HepG2 (cell line): ENCODE measurements around the gene DHRS4L2. TPM values are rescaled to one million over a fixed set of nuclear protein-coding genes. Genes with fewer than 3 reads are reported as not detected.
A peak's percentile ranks its signal among the peaks of the same experiment; 100 is the strongest.

Experiments used
- AGO1 ChIP-seq: fragments of 200-400 bp; formaldehyde crosslinking; IDR thresholded peaks from 2 replicates; pipeline ENCODE4 v1.6.1; 2017; ENCODE audit warnings: mild to moderate bottlenecking, low read depth, low read length, moderate library complexity; ENCODE audit not compliant: poor library complexity, severe bottlenecking
- CC2D1A ChIP-seq: sonication (generic); formaldehyde crosslinking; IDR thresholded peaks from 2 replicates; pipeline ENCODE4 v1.8.1; 2023; ENCODE audit warnings: mild to moderate bottlenecking, missing genetic modification reagents
- HNF4A ChIP-seq: sonication (generic); formaldehyde crosslinking; IDR thresholded peaks from 2 replicates; pipeline ENCODE4 v1.4.0; 2020; ENCODE audit warnings: missing genetic modification reagents
- RXRA ChIP-seq: sonication (generic); formaldehyde crosslinking; IDR thresholded peaks from 2 replicates; pipeline ENCODE4 v1.5.1; 2020; ENCODE audit warnings: missing genetic modification reagents
- SP2 ChIP-seq: sonication (generic); formaldehyde crosslinking; IDR thresholded peaks from 2 replicates; pipeline ENCODE4 v1.5.1; 2020; ENCODE audit warnings: mild to moderate bottlenecking, missing genetic modification reagents
- TOPORS ChIP-seq: sonication (generic); formaldehyde crosslinking; IDR thresholded peaks from 2 replicates; pipeline ENCODE4 v1.8.0; 2023; ENCODE audit warnings: mild to moderate bottlenecking, missing genetic modification reagents
- ZFP90 ChIP-seq: sonication (generic); formaldehyde crosslinking; IDR thresholded peaks from 2 replicates; pipeline ENCODE4 v1.8.0; 2022; ENCODE audit warnings: missing genetic modification reagents, mild to moderate bottlenecking, inconsistent platforms, borderline replicate concordance
- ZNF136 ChIP-seq: sonication (generic); formaldehyde crosslinking; IDR thresholded peaks from 2 replicates; pipeline ENCODE4 v1.8.1; 2022; ENCODE audit warnings: low read depth, mild to moderate bottlenecking, moderate library complexity, missing genetic modification reagents
- polyA plus RNA-seq, 8 experiments: library from polyadenylated mRNA; depleted of rRNA in 3 of 8; stranded (reverse) in 7 of 8; unstranded in 1 of 8; fragments of >200 nt; fragmentation: Illumina TruSeq in 4 of 8; extraction: Trizol in 4 of 8; gene quantifications; 2 replicates each; pipeline versions ENCODE4 v1.2.1 to v1.2.3, GENCODE V29; 2011 to 2016; ENCODE audit warnings: low read depth in 4 of 8, missing spikeins in 1 of 8, mixed read lengths in 1 of 8; ENCODE audit not compliant: insufficient read depth in 1 of 8
- total RNA-seq, 5 experiments: library from RNA; depleted of rRNA; stranded (reverse); fragments of >200 nt; fragmentation: Illumina TruSeq; extraction: Trizol; gene quantifications; 2 replicates each; pipeline ENCODE4 v1.2.3, GENCODE V29; 2016; ENCODE audit warnings: low read depth in 1 of 5
- TF ChIP-seq, protein P1 (sequence below): sonication (generic); formaldehyde crosslinking; IDR thresholded peaks from 2 replicates; pipeline ENCODE4 v1.5.0; 2020; ENCODE audit warnings: missing genetic modification reagents, mild to moderate bottlenecking, borderline replicate concordance
- TF ChIP-seq, protein P2 (sequence below): sonication (generic); formaldehyde crosslinking; IDR thresholded peaks from one replicate; pipeline ENCODE4 v1.5.1; 2020; ENCODE audit warnings: mild to moderate bottlenecking, missing genetic modification reagents; ENCODE audit errors: not compliant biosample characterization
- TF ChIP-seq, protein P3 (sequence below): sonication (generic); formaldehyde crosslinking; IDR thresholded peaks from 2 replicates; pipeline ENCODE4 v1.4.0; 2020; ENCODE audit warnings: missing genetic modification reagents
- TF ChIP-seq, protein P4 (sequence below): sonication (generic); formaldehyde crosslinking; IDR thresholded peaks from 2 replicates; pipeline ENCODE4 v1.4.0; 2020; ENCODE audit warnings: low read depth, missing genetic modification reagents

DHRS4L2 gene
- total and polyA plus RNA-seq, 2 of the 13 experiments (the other 11 are each of a cell fraction or from before 2014, with no cell fraction given), result 24.7 to 38.2 TPM

DNA sequence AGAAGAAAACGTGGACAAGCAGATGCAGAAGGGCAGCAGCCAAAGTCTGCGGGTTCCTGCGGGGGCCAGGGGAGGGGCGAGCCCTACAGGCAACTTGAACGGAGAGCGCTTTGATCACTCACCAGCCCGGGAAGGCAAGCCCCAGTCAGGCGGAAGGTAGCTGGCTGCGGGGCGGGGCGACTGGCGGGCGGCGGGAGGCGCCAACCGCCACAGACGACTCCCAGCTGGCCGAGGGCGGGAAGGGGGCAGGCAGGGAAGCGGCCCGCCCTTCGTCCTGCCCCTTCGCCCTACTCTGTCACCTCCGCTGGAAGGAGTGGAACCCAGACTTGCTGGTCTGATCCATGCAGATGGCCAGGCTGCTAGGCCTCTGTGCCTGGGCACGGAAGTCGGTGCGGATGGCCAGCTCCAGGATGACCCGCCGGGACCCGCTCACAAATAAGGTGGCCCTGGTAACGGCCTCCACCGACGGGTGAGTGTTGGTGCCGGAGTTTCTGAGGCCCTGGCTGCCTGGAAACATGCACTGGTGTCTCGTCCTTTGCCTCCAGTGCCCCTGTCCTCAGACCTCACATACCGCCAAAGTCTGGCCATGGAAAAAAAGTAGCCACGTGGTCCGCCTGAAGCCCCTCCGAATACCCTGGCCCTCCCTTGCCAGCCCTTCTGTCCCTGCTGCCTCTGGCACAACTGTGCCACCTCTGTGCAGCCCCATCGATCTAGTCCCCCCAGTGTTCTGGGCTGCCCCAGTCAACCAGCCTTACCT, at the start of gene DHRS4L2 (continued):
- TF ChIP-seq, protein P1, sequence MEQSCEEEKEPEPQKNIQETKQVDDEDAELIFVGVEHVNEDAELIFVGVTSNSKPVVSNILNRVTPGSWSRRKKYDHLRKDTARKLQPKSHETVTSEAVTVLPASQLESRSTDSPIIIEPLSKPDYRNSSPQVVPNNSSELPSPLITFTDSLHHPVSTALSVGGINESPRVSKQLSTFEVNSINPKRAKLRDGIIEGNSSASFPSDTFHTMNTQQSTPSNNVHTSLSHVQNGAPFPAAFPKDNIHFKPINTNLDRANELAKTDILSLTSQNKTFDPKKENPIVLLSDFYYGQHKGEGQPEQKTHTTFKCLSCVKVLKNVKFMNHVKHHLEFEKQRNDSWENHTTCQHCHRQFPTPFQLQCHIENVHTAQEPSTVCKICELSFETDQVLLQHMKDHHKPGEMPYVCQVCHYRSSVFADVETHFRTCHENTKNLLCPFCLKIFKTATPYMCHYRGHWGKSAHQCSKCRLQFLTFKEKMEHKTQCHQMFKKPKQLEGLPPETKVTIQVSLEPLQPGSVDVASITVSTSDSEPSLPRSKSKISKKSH (CRISPR knock-in tag), result peak; percentile 96
- TF ChIP-seq, protein P2, sequence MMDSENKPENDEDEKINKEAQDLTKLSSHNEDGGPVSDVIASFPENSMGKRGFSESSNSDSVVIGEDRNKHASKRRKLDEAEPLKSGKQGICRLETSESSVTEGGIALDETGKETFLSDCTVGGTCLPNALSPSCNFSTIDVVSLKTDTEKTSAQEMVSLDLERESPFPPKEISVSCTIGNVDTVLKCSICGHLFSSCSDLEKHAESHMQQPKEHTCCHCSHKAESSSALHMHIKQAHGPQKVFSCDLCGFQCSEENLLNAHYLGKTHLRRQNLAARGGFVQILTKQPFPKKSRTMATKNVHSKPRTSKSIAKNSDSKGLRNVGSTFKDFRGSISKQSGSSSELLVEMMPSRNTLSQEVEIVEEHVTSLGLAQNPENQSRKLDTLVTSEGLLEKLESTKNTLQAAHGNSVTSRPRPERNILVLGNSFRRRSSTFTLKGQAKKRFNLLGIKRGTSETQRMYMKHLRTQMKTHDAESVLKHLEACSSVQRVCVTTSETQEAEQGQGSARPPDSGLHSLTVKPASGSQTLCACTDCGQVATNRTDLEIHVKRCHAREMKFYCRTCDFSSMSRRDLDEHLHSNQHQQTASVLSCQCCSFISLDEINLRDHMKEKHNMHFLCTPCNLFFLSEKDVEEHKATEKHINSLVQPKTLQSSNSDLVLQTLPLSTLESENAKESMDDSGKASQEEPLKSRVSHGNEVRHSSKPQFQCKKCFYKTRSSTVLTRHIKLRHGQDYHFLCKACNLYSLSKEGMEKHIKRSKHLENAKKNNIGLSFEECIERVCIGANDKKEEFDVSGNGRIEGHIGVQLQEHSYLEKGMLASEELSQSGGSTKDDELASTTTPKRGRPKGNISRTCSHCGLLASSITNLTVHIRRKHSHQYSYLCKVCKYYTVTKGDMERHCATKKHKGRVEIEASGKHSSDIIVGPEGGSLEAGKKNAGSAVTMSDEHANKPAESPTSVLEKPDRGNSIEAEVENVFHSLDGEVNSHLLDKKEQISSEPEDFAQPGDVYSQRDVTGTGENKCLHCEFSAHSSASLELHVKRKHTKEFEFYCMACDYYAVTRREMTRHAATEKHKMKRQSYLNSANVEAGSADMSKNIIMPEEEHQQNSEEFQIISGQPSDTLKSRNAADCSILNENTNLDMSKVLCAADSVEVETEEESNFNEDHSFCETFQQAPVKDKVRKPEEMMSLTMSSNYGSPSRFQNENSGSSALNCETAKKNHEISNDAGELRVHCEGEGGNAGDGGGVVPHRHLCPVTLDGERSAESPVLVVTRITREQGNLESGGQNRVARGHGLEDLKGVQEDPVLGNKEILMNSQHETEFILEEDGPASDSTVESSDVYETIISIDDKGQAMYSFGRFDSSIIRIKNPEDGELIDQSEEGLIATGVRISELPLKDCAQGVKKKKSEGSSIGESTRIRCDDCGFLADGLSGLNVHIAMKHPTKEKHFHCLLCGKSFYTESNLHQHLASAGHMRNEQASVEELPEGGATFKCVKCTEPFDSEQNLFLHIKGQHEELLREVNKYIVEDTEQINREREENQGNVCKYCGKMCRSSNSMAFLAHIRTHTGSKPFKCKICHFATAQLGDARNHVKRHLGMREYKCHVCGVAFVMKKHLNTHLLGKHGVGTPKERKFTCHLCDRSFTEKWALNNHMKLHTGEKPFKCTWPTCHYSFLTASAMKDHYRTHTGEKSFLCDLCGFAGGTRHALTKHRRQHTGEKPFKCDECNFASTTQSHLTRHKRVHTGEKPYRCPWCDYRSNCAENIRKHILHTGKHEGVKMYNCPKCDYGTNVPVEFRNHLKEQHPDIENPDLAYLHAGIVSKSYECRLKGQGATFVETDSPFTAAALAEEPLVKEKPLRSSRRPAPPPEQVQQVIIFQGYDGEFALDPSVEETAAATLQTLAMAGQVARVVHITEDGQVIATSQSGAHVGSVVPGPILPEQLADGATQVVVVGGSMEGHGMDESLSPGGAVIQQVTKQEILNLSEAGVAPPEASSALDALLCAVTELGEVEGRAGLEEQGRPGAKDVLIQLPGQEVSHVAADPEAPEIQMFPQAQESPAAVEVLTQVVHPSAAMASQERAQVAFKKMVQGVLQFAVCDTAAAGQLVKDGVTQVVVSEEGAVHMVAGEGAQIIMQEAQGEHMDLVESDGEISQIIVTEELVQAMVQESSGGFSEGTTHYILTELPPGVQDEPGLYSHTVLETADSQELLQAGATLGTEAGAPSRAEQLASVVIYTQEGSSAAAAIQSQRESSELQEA, result peak; percentile 97
- TF ChIP-seq ZFP90 (CRISPR knock-in tag) (peak; percentile 65; the same call in 1 of the 2 replicates), CC2D1A (CRISPR knock-in tag) (0 out of 2 replicates have a peak, but pooled peaks have one; percentile 2), TOPORS (CRISPR knock-in tag) (peak; percentile 27; the same call in 1 of the 2 replicates), HNF4A (CRISPR knock-in tag) (peak; percentile 35), AGO1 (peak; percentile 74), RXRA (CRISPR knock-in tag) (peak; percentile 66), SP2 (CRISPR knock-in tag) (peak; percentile 70), ZNF136 (CRISPR knock-in tag) (peak; percentile 97)
- TF ChIP-seq, protein P3, sequence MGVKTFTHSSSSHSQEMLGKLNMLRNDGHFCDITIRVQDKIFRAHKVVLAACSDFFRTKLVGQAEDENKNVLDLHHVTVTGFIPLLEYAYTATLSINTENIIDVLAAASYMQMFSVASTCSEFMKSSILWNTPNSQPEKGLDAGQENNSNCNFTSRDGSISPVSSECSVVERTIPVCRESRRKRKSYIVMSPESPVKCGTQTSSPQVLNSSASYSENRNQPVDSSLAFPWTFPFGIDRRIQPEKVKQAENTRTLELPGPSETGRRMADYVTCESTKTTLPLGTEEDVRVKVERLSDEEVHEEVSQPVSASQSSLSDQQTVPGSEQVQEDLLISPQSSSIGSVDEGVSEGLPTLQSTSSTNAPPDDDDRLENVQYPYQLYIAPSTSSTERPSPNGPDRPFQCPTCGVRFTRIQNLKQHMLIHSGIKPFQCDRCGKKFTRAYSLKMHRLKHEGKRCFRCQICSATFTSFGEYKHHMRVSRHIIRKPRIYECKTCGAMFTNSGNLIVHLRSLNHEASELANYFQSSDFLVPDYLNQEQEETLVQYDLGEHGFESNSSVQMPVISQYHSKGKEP (CRISPR knock-in tag), result 0 out of 2 replicates have a peak, but pooled peaks have one; percentile 57
- TF ChIP-seq, protein P4, sequence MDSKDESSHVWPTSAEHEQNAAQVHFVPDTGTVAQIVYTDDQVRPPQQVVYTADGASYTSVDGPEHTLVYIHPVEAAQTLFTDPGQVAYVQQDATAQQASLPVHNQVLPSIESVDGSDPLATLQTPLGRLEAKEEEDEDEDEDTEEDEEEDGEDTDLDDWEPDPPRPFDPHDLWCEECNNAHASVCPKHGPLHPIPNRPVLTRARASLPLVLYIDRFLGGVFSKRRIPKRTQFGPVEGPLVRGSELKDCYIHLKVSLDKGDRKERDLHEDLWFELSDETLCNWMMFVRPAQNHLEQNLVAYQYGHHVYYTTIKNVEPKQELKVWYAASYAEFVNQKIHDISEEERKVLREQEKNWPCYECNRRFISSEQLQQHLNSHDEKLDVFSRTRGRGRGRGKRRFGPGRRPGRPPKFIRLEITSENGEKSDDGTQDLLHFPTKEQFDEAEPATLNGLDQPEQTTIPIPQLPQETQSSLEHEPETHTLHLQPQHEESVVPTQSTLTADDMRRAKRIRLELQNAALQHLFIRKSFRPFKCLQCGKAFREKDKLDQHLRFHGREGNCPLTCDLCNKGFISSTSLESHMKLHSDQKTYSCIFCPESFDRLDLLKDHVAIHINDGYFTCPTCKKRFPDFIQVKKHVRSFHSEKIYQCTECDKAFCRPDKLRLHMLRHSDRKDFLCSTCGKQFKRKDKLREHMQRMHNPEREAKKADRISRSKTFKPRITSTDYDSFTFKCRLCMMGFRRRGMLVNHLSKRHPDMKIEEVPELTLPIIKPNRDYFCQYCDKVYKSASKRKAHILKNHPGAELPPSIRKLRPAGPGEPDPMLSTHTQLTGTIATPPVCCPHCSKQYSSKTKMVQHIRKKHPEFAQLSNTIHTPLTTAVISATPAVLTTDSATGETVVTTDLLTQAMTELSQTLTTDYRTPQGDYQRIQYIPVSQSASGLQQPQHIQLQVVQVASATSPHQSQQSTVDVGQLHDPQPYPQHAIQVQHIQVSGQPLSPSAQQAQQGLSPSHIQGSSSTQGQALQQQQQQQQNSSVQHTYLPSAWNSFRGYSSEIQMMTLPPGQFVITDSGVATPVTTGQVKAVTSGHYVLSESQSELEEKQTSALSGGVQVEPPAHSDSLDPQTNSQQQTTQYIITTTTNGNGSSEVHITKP, result 0 out of 2 replicates have a peak, but pooled peaks have one; percentile 32
